H9 (cell line): ENCODE measurements around the gene POLR2A. TPM values are rescaled to one million over a fixed set of nuclear protein-coding genes. Genes with fewer than 3 reads are reported as not detected.
"Not testable (repeated sequence)": the region's sequence is repeated elsewhere in the genome, so short reads cannot be mapped to it uniquely, and the experiment has no call there.

Source experiments
- DNase-seq: peaks from one replicate; pipeline ENCODE4 v3.0.0-alpha.2; 2017
- H2AFZ ChIP-seq: one replicate; pipeline ENCODE4 v1.6.1; 2013; ENCODE audit warnings: mild to moderate bottlenecking, low read length, control low read depth, moderate library complexity
- H2AK5ac ChIP-seq: 2 replicates; pipeline ENCODE4 v1.6.1; 2013; ENCODE audit warnings: low read length, control low read depth, mixed read lengths; ENCODE audit not compliant: insufficient read length
- H2BK120ac ChIP-seq: one replicate; pipeline ENCODE4 v1.6.1; 2013; ENCODE audit warnings: low read depth, mild to moderate bottlenecking, low read length, control low read depth, inconsistent platforms; ENCODE audit not compliant: poor library complexity, severe bottlenecking
- H2BK12ac ChIP-seq: 2 replicates; pipeline ENCODE4 v1.6.1; 2013; ENCODE audit warnings: low read length, control low read depth, mixed read lengths, low read depth; ENCODE audit not compliant: insufficient read length
- H2BK15ac ChIP-seq: 2 replicates; pipeline ENCODE4 v1.6.1; 2013; ENCODE audit warnings: low read depth, low read length, control low read depth
- H2BK20ac ChIP-seq: one replicate; pipeline ENCODE4 v1.6.1; 2013; ENCODE audit warnings: low read depth, mild to moderate bottlenecking, low read length, control low read depth, inconsistent platforms; ENCODE audit not compliant: poor library complexity, severe bottlenecking
- H2BK5ac ChIP-seq: 2 replicates; pipeline ENCODE4 v1.6.1; 2013; ENCODE audit warnings: low read length, control low read depth, mixed read lengths; ENCODE audit not compliant: insufficient read length
- H3K14ac ChIP-seq: 2 replicates; pipeline ENCODE4 v1.6.1; 2013; ENCODE audit warnings: low read length, control low read depth; ENCODE audit not compliant: insufficient read depth
- H3K18ac ChIP-seq: 2 replicates; pipeline ENCODE4 v1.6.1; 2013; ENCODE audit warnings: low read depth, mild to moderate bottlenecking, mixed read lengths, low read length, control low read depth; ENCODE audit not compliant: insufficient read length
- H3K23ac ChIP-seq: 2 replicates; pipeline ENCODE4 v1.6.1; 2013; ENCODE audit warnings: low read length, control low read depth, mixed read lengths, low read depth; ENCODE audit not compliant: insufficient read length
- H3K23me2 ChIP-seq: 2 replicates; pipeline ENCODE4 v1.6.1; 2013; ENCODE audit warnings: low read depth, mild to moderate bottlenecking, mixed read lengths, low read length, control low read depth; ENCODE audit not compliant: insufficient read length, poor library complexity, severe bottlenecking
- H3K27ac ChIP-seq: 2 replicates; pipeline ENCODE4 v1.5.1; 2013; ENCODE audit warnings: low read length, control low read depth, mixed read lengths, low read depth; ENCODE audit not compliant: insufficient read length
- H3K27me3 ChIP-seq: 2 replicates; pipeline ENCODE4 v1.6.1; 2013; ENCODE audit warnings: low read length, control low read depth, inconsistent platforms; ENCODE audit not compliant: insufficient read depth
- H3K4ac ChIP-seq: 2 replicates; pipeline ENCODE4 v1.6.1; 2013; ENCODE audit warnings: low read depth, mild to moderate bottlenecking, control low read depth, inconsistent platforms, low read length, moderate library complexity
- H3K4me1 ChIP-seq: 2 replicates; pipeline ENCODE4 v1.6.1; 2013; ENCODE audit warnings: low read length, control low read depth, inconsistent platforms; ENCODE audit not compliant: insufficient read depth
- H3K4me2 ChIP-seq: 2 replicates; pipeline ENCODE4 v1.6.1; 2013; ENCODE audit warnings: low read length, control low read depth, mixed read lengths; ENCODE audit not compliant: insufficient read length, insufficient read depth
- H3K56ac ChIP-seq: 2 replicates; pipeline ENCODE4 v1.6.1; 2013; ENCODE audit warnings: low read depth, mild to moderate bottlenecking, mixed read lengths, low read length, control low read depth; ENCODE audit not compliant: insufficient read length
- H3K79me1 ChIP-seq: 2 replicates; pipeline ENCODE4 v1.6.1; 2013; ENCODE audit warnings: low read depth, mild to moderate bottlenecking, moderate library complexity, low read length, control low read depth, inconsistent platforms; ENCODE audit not compliant: insufficient read depth, poor library complexity, severe bottlenecking
- H3K79me2 ChIP-seq: 2 replicates; pipeline ENCODE4 v1.6.1; 2013; ENCODE audit warnings: low read length, control low read depth, inconsistent platforms; ENCODE audit not compliant: insufficient read depth
- H3K9ac ChIP-seq: 2 replicates; pipeline ENCODE4 v1.6.1; 2013; ENCODE audit warnings: low read length, control low read depth, mixed read lengths; ENCODE audit not compliant: insufficient read length; ENCODE audit errors: extremely low read depth
- H3K9me3 ChIP-seq: one replicate; pipeline ENCODE4 v1.6.1; 2013; ENCODE audit warnings: low read depth, low read length, inconsistent platforms; ENCODE audit not compliant: control insufficient read depth
- H3T11ph ChIP-seq: one replicate; pipeline ENCODE4 v1.6.1; 2013; ENCODE audit warnings: mild to moderate bottlenecking, low read length, control low read depth, inconsistent platforms
- H4K20me1 ChIP-seq: one replicate; pipeline ENCODE4 v1.6.1; 2013; ENCODE audit not compliant: control insufficient read depth, insufficient read length, insufficient read depth
- H4K5ac ChIP-seq: 2 replicates; pipeline ENCODE4 v1.6.1; 2013; ENCODE audit warnings: low read depth, mild to moderate bottlenecking, mixed read lengths, low read length, control low read depth; ENCODE audit not compliant: insufficient read length
- H4K8ac ChIP-seq: replicated peaks from 2 replicates; pipeline ENCODE4 v1.6.1; 2013; ENCODE audit warnings: low read length, control low read depth, mixed read lengths, low read depth; ENCODE audit not compliant: insufficient read length
- H4K91ac ChIP-seq: 2 replicates; pipeline ENCODE4 v1.6.1; 2013; ENCODE audit warnings: low read depth, mild to moderate bottlenecking, moderate library complexity, mixed read lengths, low read length, control low read depth; ENCODE audit not compliant: insufficient read length
- H3K27ac Mint-ChIP-seq, 3 experiments: 2 replicates in 2 of 3; 3 replicates in 1 of 3; pipeline ENCODE4 v1.8.0; 2020 to 2021; ENCODE audit warnings: mixed read lengths in 3 of 3, mild to moderate bottlenecking in 1 of 3, moderate library complexity in 1 of 3
- H3K27me3 Mint-ChIP-seq: 2 replicates; pipeline ENCODE4 v1.8.0; 2021; ENCODE audit warnings: low read depth, mild to moderate bottlenecking, moderate library complexity, mixed read lengths
- H3K36me3 Mint-ChIP-seq, 3 experiments: 2 replicates in 2 of 3; 3 replicates in 1 of 3; pipeline ENCODE4 v1.8.0; 2020 to 2021; ENCODE audit warnings: low read depth in 3 of 3, mixed read lengths in 3 of 3; ENCODE audit not compliant: insufficient read depth in 1 of 3
- H3K4me1 Mint-ChIP-seq, 2 experiments: 2 replicates each; pipeline ENCODE4 v1.8.0; 2020; ENCODE audit warnings: mixed read lengths in 2 of 2
- H3K4me3 Mint-ChIP-seq, 2 experiments: 2 replicates in 1 of 2; 3 replicates in 1 of 2; pipeline ENCODE4 v1.8.0; 2020 to 2021; ENCODE audit warnings: mild to moderate bottlenecking in 2 of 2, mixed read lengths in 2 of 2, moderate library complexity in 1 of 2
- H3K9me3 Mint-ChIP-seq, 2 experiments: 2 replicates in 1 of 2; 3 replicates in 1 of 2; pipeline ENCODE4 v1.8.0; 2020; ENCODE audit warnings: mild to moderate bottlenecking in 2 of 2, mixed read lengths in 2 of 2, moderate library complexity in 1 of 2
- WGBS: extraction: QIAGEN DNeasy Blood & Tissue Kit; methylation state at CpG from one replicate; pipeline ENCODE4 v1.1.7; 2013; ENCODE audit warnings: missing lambda C conversion rate, low lambda C conversion rate, mixed read lengths; ENCODE audit not compliant: insufficient read length; ENCODE audit errors: extremely low coverage; 5-methylcytosine and 5-hydroxymethylcytosine counted together
- total RNA-seq: library from RNA; stranded (reverse); gene quantifications from 2 replicates; pipeline ENCODE4 v1.2.1, GENCODE V29; 2021
- TF ChIP-seq, protein P1 (sequence below): fragments of 200-600 bp; sonication (generic); conservative IDR thresholded peaks from 3 replicates; pipeline ENCODE4 v1.8.0; 2021; ENCODE audit warnings: antibody characterized with exemption, mild to moderate bottlenecking

Gene POLR2A
- total RNA-seq, 1 experiment from 2014 or later = 153 TPM

- no CpG with 5 or more reads among the region's 2 CpGs for WGBS
- no peak for DNase-seq
- Histone ChIP-seq H3K18ac (no peak overlapping the region), H3K79me1 (peaks cover 3% of the 10 kb centered on the region), H2AFZ (no peak overlapping the region), H2AK5ac (no peak overlapping the region), H3K27me3 (no peaks in the 10 kb centered on the region), H4K8ac (no peak overlapping the region), H2BK12ac (no peak overlapping the region), H3T11ph (no peak overlapping the region), H3K9me3 (no peaks in the 10 kb centered on the region), H3K23me2 (no peaks in the 10 kb centered on the region), H3K27ac (no peak overlapping the region), H3K56ac (no peak overlapping the region), H2BK120ac (no peak overlapping the region), H3K9ac (no peak overlapping the region), H3K4ac (no peak overlapping the region), H3K23ac (no peak overlapping the region), H3K4me2 (no peak overlapping the region), H4K91ac (no peak overlapping the region), H2BK15ac (no peak overlapping the region), H4K5ac (no peak overlapping the region), H3K14ac (no peak overlapping the region), H2BK20ac (no peak overlapping the region), H3K4me1 (peaks cover 3% of the 10 kb centered on the region; the same call in 1 of the 2 replicates), H2BK5ac (no peak overlapping the region), H3K79me2 (0 out of 2 replicates have a peak, but pooled peaks cover 3% of the 10 kb centered on the region), H4K20me1 (no peaks in the 10 kb centered on the region)
- Mint-ChIP-seq H3K27me3 (no peaks in the 10 kb centered on the region), H3K4me1 (peaks cover 4 to 8% of the 10 kb centered on the region in 2 experiments; a peak in 3 of 4 replicates), H3K4me3 (no peak overlapping the region), H3K9me3 (no peaks in the 10 kb centered on the region), H3K27ac (no peak overlapping the region; a peak in 1 of 7 replicates), H3K36me3 (peaks cover 0 to 5% (median 0%) of the 10 kb centered on the region in 3 experiments; a peak in 3 of 7 replicates)
- TF ChIP-seq, protein P1, sequence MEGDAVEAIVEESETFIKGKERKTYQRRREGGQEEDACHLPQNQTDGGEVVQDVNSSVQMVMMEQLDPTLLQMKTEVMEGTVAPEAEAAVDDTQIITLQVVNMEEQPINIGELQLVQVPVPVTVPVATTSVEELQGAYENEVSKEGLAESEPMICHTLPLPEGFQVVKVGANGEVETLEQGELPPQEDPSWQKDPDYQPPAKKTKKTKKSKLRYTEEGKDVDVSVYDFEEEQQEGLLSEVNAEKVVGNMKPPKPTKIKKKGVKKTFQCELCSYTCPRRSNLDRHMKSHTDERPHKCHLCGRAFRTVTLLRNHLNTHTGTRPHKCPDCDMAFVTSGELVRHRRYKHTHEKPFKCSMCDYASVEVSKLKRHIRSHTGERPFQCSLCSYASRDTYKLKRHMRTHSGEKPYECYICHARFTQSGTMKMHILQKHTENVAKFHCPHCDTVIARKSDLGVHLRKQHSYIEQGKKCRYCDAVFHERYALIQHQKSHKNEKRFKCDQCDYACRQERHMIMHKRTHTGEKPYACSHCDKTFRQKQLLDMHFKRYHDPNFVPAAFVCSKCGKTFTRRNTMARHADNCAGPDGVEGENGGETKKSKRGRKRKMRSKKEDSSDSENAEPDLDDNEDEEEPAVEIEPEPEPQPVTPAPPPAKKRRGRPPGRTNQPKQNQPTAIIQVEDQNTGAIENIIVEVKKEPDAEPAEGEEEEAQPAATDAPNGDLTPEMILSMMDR = no peak
Observed at GRCh38 chr17:7471729-7472128, 12.4 kb upstream of the POLR2A start.

DNA sequence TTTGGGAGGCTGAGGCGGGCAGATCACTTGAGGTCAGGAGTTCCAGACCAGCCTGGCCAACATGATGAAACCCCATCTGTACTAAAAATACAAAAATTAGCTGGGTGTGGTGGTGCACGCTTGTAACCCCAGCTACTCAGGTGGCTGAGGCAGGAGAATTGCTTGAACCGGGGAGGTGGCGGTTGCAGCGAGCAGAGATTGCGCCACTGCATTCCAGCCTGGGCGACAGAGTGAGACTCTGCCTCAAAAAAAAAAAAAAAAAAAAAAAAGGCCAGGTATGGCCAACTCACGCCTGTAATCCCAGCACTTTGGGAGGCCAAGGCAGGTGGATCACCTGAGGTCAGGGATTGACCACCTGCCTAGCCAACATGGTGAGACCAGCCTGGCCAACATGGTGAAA, 9.4 kb upstream of the POLR2A start:
- not testable (repeated sequence) for H3K36me3 Mint-ChIP-seq, H3K27me3 ChIP-seq, H3K9ac ChIP-seq, H3K9me3 Mint-ChIP-seq, H4K5ac ChIP-seq, H3K27ac Mint-ChIP-seq, H3K4ac ChIP-seq, DNase-seq, H4K91ac ChIP-seq, H3K4me2 ChIP-seq, H3K79me2 ChIP-seq, H3K27me3 Mint-ChIP-seq, H2BK12ac ChIP-seq, H3K4me1 ChIP-seq, H3K4me3 Mint-ChIP-seq, H3K23me2 ChIP-seq, H2BK120ac ChIP-seq, H3K9me3 ChIP-seq, H3K23ac ChIP-seq, H3K27ac ChIP-seq, H2BK20ac ChIP-seq, H2BK5ac ChIP-seq, H2AFZ ChIP-seq, H4K20me1 ChIP-seq, H2AK5ac ChIP-seq, H3T11ph ChIP-seq, H4K8ac ChIP-seq, H3K18ac ChIP-seq, H3K79me1 ChIP-seq, H3K14ac ChIP-seq, H3K56ac ChIP-seq, H2BK15ac ChIP-seq
- peaks cover 22 to 26% of the 10 kb centered on the region in 2 experiments for H3K4me1 Mint-ChIP-seq
- WGBS = no CpG with 5 or more reads among the region's 8 CpGs
